Activated CD8-positive, alpha-beta T cell treated with anti-CD3 and anti-CD28 coated beads for 36 hours (primary cell): ENCODE results near the gene PRKAG2. TPM values are rescaled to one million over a fixed set of nuclear protein-coding genes. Genes with fewer than 3 reads are reported as not detected.

Experiments
- ATAC-seq: fragments of 200-7000 bp; cut with Tn5 transposase; one replicate; pipeline ENCODE4 v1.10.0; 2021; ENCODE audit warnings: mild to moderate bottlenecking, moderate library complexity
- CTCF ChIA-PET: fragments of 350-600 bp; sonication (Branson Sonifier 250); formaldehyde crosslinking; loops from one replicate; lab custom pipeline; 2021; ENCODE audit warnings: antibody characterized with exemption; lab: Charles Lee
- POLR2A ChIA-PET: fragments of 350-600 bp; sonication (Branson Sonifier 250); formaldehyde crosslinking; loops from one replicate; lab custom pipeline; 2021; ENCODE audit warnings: antibody characterized with exemption; lab: Charles Lee
- DNase-seq: peaks from one replicate; pipeline ENCODE4 v3.0.0-alpha.2; 2020
- H3K27ac Mint-ChIP-seq: one replicate; pipeline ENCODE4 v1.8.0; 2021; ENCODE audit warnings: mild to moderate bottlenecking, mixed read lengths
- H3K27me3 Mint-ChIP-seq: one replicate; pipeline ENCODE4 v1.8.0; 2021; ENCODE audit warnings: mixed read lengths
- H3K36me3 Mint-ChIP-seq: one replicate; pipeline ENCODE4 v1.8.0; 2021; ENCODE audit warnings: low read depth, mixed read lengths
- H3K4me1 Mint-ChIP-seq: one replicate; pipeline ENCODE4 v1.8.0; 2021; ENCODE audit warnings: low read depth, mixed read lengths
- H3K4me3 Mint-ChIP-seq: one replicate; pipeline ENCODE4 v1.8.0; 2021; ENCODE audit warnings: mild to moderate bottlenecking, moderate library complexity, mixed read lengths
- H3K9me3 Mint-ChIP-seq: one replicate; pipeline ENCODE4 v1.8.0; 2021; ENCODE audit warnings: mixed read lengths
- CTCF ChIP-seq: fragments of 200-600 bp; IDR thresholded peaks from one replicate; pipeline ENCODE4 v1.8.0; 2022; ENCODE audit warnings: antibody characterized with exemption, mild to moderate bottlenecking
- intact Hi-C: fragments of 100-400 bp; cut with micrococcal nuclease; formaldehyde crosslinking; loops from one replicate; pipeline ENCODE4 v1.10.0; 2022
- total RNA-seq, 2 experiments: library from RNA; stranded (reverse); gene quantifications; one replicate each; pipeline ENCODE4 v1.2.3, GENCODE V29; 2021

The PRKAG2 gene
- total RNA-seq, 2 experiments from 2014 or later, result 17.0 to 19.2 TPM

- intact Hi-C loops, result no loop called here
- H3K27me3 Mint-ChIP-seq, result peaks cover 15% of the 10 kb centered on the region
- no peak for ATAC-seq
- ChIA-PET POLR2A (no interaction called here), CTCF (no interaction called here)
- no peaks in the 10 kb centered on the region for H3K4me1 Mint-ChIP-seq
- no peak overlapping the region for H3K27ac Mint-ChIP-seq
- no peak for TF ChIP-seq CTCF
- no peak for DNase-seq
- no peaks in the 10 kb centered on the region for H3K9me3 Mint-ChIP-seq
- H3K36me3 Mint-ChIP-seq, result no peaks in the 10 kb centered on the region
- no peak overlapping the region for H3K4me3 Mint-ChIP-seq
Observed at GRCh38 chr7:151889406-151890354, 12.8 kb upstream of the PRKAG2 start.

GRCh38 chr7:151888079-151889067 lies 11.5 kb upstream of the PRKAG2 start:
- CTCF ChIA-PET, result no interaction called here
- Mint-ChIP-seq H3K27me3 (peaks cover 12% of the 10 kb centered on the region), H3K27ac (no peak overlapping the region), H3K9me3 (no peaks in the 10 kb centered on the region), H3K4me1 (no peaks in the 10 kb centered on the region), H3K36me3 (no peaks in the 10 kb centered on the region), H3K4me3 (no peak overlapping the region)
- intact Hi-C loops, result no loop called here
- DNase-seq (no peak), ATAC-seq (no peak)
- POLR2A ChIA-PET, result no interaction called here
- TF ChIP-seq CTCF, result no peak

- no peak for DNase-seq
- Mint-ChIP-seq H3K27ac (no peak overlapping the region), H3K4me1 (no peaks in the 10 kb centered on the region), H3K27me3 (peaks cover 12% of the 10 kb centered on the region), H3K9me3 (no peaks in the 10 kb centered on the region), H3K36me3 (no peaks in the 10 kb centered on the region), H3K4me3 (no peak overlapping the region)
- intact Hi-C loops, result no loop called here
- CTCF ChIA-PET, result no interaction called here
- no peak for ATAC-seq
- TF ChIP-seq CTCF, result no peak
- POLR2A ChIA-PET, result no interaction called here
Observed at GRCh38 chr7:151886783-151887182, 9.9 kb upstream of the PRKAG2 start.

- no peaks in the 10 kb centered on the region for H3K4me1 Mint-ChIP-seq
- no peak overlapping the region for H3K4me3 Mint-ChIP-seq
- no peaks in the 10 kb centered on the region for H3K9me3 Mint-ChIP-seq
- no peak for DNase-seq
- intact Hi-C loops, result no loop called here
- H3K27me3 Mint-ChIP-seq, result peaks cover 7% of the 10 kb centered on the region
- no peak for ATAC-seq
- H3K27ac Mint-ChIP-seq, result no peak overlapping the region
- CTCF ChIA-PET, result no interaction called here
- TF ChIP-seq CTCF, result no peak
- POLR2A ChIA-PET, result no interaction called here
- no peaks in the 10 kb centered on the region for H3K36me3 Mint-ChIP-seq
Observed at GRCh38 chr7:151885202-151885580, 8.3 kb upstream of the PRKAG2 start.
